CD8-positive, alpha-beta memory T cell (primary cell): Measurements from ENCODE around the gene TCF20. TPM values are rescaled to one million over a fixed set of nuclear protein-coding genes. Genes with fewer than 3 reads are reported as not detected.

Source experiments
- CTCF ChIA-PET: fragments of 350-600 bp; sonication (Branson Sonifier 250); formaldehyde crosslinking; loops from one replicate; lab custom pipeline; 2021; ENCODE audit warnings: antibody characterized with exemption; lab: Charles Lee
- POLR2A ChIA-PET: fragments of 350-600 bp; sonication (Branson Sonifier 250); formaldehyde crosslinking; loops from one replicate; lab custom pipeline; 2021; ENCODE audit warnings: antibody characterized with exemption; lab: Charles Lee
- DNase-seq, 5 donors: peaks; one replicate each; pipeline versions ENCODE4 v3.0.0 to v3.0.0-alpha.2; 2020 to 2022; ENCODE audit warnings: mixed read lengths in 1 of 5
- H3K27ac ChIP-seq: one replicate; pipeline ENCODE4 v1.7.0; 2013; ENCODE audit warnings: low read depth, mild to moderate bottlenecking, low read length, moderate library complexity
- H3K27me3 ChIP-seq: 2 replicates; pipeline ENCODE4 v1.7.0; 2013; ENCODE audit warnings: low read length, mild to moderate bottlenecking; ENCODE audit not compliant: insufficient read depth, poor library complexity, severe bottlenecking
- H3K36me3 ChIP-seq: 2 replicates; pipeline ENCODE4 v1.7.0; 2013; ENCODE audit warnings: mild to moderate bottlenecking, low read length, moderate library complexity; ENCODE audit not compliant: insufficient read depth
- H3K4me1 ChIP-seq: 2 replicates; pipeline ENCODE4 v1.7.0; 2013; ENCODE audit warnings: mild to moderate bottlenecking, low read length, moderate library complexity; ENCODE audit not compliant: insufficient read depth
- H3K4me3 ChIP-seq: 2 replicates; pipeline ENCODE4 v1.7.0; 2013; ENCODE audit warnings: mild to moderate bottlenecking, low read length
- H3K9me3 ChIP-seq: 2 replicates; pipeline ENCODE4 v1.7.0; 2013; ENCODE audit warnings: mild to moderate bottlenecking, low read length
- H3K27ac Mint-ChIP-seq, 8 donors: one replicate each; pipeline ENCODE4 v1.8.0; 2020 to 2021; ENCODE audit warnings: mixed read lengths in 8 of 8, mild to moderate bottlenecking in 6 of 8, inconsistent platforms in 3 of 8, moderate library complexity in 3 of 8
- H3K27me3 Mint-ChIP-seq, 2 donors: one replicate each; pipeline ENCODE4 v1.8.0; 2020 to 2021; ENCODE audit warnings: mixed read lengths in 2 of 2, mild to moderate bottlenecking in 1 of 2, moderate library complexity in 1 of 2
- H3K36me3 Mint-ChIP-seq, 3 donors: one replicate each; pipeline ENCODE4 v1.8.0; 2020 to 2021; ENCODE audit warnings: mixed read lengths in 3 of 3, inconsistent platforms in 1 of 3, mild to moderate bottlenecking in 1 of 3
- H3K4me1 Mint-ChIP-seq, 3 donors: one replicate each; pipeline ENCODE4 v1.8.0; 2020 to 2021; ENCODE audit warnings: mixed read lengths in 3 of 3, inconsistent platforms in 1 of 3, mild to moderate bottlenecking in 1 of 3
- H3K4me3 Mint-ChIP-seq, 7 donors: one replicate each; pipeline ENCODE4 v1.8.0; 2020 to 2021; ENCODE audit warnings: mixed read lengths in 7 of 7, mild to moderate bottlenecking in 6 of 7, moderate library complexity in 4 of 7, inconsistent platforms in 2 of 7
- H3K9me3 Mint-ChIP-seq, 5 donors: one replicate each; pipeline ENCODE4 v1.8.0; 2020 to 2022; ENCODE audit warnings: mixed read lengths in 5 of 5, mild to moderate bottlenecking in 3 of 5, moderate library complexity in 2 of 5, inconsistent platforms in 1 of 5
- polyA plus RNA-seq: library from polyadenylated mRNA; unstranded; fragments of 300-500 nt; fragmentation: Illumina TruSeq; gene quantifications from one replicate; pipeline ENCODE4 v1.2.3, GENCODE V29; 2021
- total RNA-seq, 2 experiments: library from RNA; stranded (reverse); gene quantifications; one replicate each; pipeline ENCODE4 v1.2.3, GENCODE V29; 2021

TCF20 gene
- total and polyA plus RNA-seq, 3 experiments from 2014 or later: 3.3 to 68.2 (median 64.0) TPM

DNA sequence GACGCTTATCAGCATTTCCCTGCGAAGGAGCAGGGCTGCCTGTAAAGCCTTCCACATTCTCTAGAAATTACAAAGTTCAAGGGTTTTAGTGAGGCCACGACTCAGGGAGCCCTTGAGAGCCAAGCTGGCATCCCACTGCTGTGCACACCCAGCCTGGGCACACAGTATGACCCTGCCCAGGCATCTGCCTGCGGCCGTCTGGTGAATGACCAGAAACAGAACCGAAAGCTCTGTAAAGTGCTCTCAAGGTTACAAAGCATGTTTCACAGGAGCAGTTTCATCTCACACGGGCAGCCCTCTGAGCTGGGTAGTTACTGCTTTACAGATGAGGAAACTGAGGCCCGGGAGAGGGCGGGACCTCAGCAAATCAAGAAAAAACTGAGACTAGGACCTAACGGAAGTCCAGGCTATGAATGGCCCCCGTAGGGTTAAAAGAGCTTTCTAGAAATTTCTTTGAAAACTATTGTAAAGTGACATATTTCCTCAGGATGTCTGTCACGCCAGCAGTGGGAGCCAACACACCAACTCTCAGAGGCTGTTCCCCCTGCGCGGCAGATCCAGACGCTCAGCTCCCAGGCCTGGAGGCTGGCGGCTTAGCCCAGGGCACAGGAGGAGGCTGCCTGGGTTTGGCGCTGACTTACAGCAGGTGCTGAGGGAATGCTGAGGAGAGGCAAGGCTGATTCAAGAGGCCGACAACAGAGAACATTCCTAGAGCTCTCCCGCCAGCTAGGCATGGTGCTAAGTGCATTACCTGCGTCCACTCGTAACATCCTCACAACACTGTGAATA lies 7.7 kb upstream of the TCF20 start:
- POLR2A ChIA-PET: interaction anchor here (0.6 kb wide), 1 partner anchor 86 kb away, joined by 5 read pairs; no protein-coding TSS in a partner anchor
- CTCF ChIA-PET: interaction anchor here (0.8 kb wide), 1 partner anchor 104 kb away, joined by 3 read pairs; no protein-coding TSS in a partner anchor
- no peak for DNase-seq

DNA sequence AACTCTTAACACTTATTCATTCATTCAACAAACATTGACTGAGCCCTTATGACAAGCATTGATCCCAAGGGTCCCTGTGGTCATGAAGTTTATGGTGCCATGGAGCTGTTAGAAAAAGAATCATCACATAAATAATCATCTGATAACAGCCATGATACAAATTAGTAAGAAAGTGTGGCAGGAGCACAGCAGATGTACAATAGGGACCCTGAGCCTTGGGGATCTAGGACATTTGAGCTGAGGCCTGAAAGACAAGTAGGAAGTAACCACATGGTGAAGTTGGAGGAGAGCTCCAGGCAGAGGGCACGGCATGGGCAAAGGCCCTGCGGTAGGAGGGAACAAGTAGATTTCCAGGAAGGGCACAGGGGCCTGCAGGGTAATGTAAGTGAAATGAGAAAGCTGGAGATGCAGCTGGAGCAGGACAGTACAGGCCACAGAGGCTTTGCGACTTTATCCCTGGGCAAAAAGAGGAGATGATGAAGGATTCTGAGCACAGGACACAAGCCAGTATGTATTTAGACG lies 6.8 kb upstream of the TCF20 start:
- Mint-ChIP-seq H3K36me3 (peaks cover 0 to 2% (median 0%) of the 10 kb centered on the region in 3 donors), H3K27ac (peak overlapping the region in 2 of 8 donors; percentile 56 to 62), H3K9me3 (no peaks in the 10 kb centered on the region), H3K4me1 (peaks cover 0 to 5% (median 0%) of the 10 kb centered on the region in 3 donors), H3K4me3 (peak overlapping the region in 1 of 7 donors; percentile 40), H3K27me3 (peaks cover 7 to 10% of the 10 kb centered on the region in 2 donors)
- Histone ChIP-seq H3K9me3 (no peaks in the 10 kb centered on the region), H3K27me3 (no peaks in the 10 kb centered on the region), H3K4me1 (no peaks in the 10 kb centered on the region), H3K36me3 (no peaks in the 10 kb centered on the region), H3K4me3 (no peak overlapping the region), H3K27ac (no peak overlapping the region)
- CTCF ChIA-PET: interaction anchor here (0.8 kb wide), 1 partner anchor 104 kb away, joined by 3 read pairs; no protein-coding TSS in a partner anchor
- POLR2A ChIA-PET: no interaction called here
- no peak for DNase-seq

More for the DNA sequence above, 7.7 kb upstream of the TCF20 start:
- Mint-ChIP-seq H3K27me3 (peaks cover 9 to 14% of the 10 kb centered on the region in 2 donors), H3K4me3 (no peak overlapping the region), H3K4me1 (peaks cover 2 to 9% (median 4%) of the 10 kb centered on the region in 3 donors), H3K36me3 (peaks cover 0 to 2% (median 0%) of the 10 kb centered on the region in 3 donors), H3K9me3 (no peaks in the 10 kb centered on the region), H3K27ac (peak overlapping the region in 2 of 8 donors; percentile 38 to 55)
- H3K27ac ChIP-seq: no peak overlapping the region
- H3K9me3 ChIP-seq: no peaks in the 10 kb centered on the region
- H3K4me1 ChIP-seq: peaks cover 3% of the 10 kb centered on the region
- H3K36me3 ChIP-seq: no peaks in the 10 kb centered on the region
- peaks cover 4% of the 10 kb centered on the region for H3K27me3 ChIP-seq
- no peak overlapping the region for H3K4me3 ChIP-seq

DNA sequence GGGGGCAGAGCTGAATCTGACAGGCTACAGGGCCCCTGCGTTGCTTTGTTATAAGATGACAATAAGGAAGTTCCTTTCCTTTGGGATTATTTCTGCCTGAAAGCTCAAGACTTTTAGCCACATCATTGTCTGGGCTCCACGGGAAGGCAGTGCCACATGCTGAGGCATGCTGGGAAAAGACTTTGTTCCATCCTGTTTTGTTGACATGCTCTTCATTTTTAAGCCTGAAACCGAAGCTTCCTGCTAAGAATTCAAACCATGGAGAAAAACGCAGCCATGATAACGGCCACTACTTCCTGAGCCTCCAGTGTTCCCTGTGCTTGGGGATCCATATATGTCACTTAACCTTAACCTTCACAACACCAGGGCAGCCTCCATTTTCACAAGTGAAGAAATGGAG lies 5.5 kb upstream of the TCF20 start:
- Mint-ChIP-seq H3K27ac (no peak overlapping the region), H3K4me3 (no peak overlapping the region), H3K9me3 (no peaks in the 10 kb centered on the region), H3K36me3 (peaks cover 0 to 2% (median 0%) of the 10 kb centered on the region in 3 donors), H3K4me1 (peaks cover 0 to 3% (median 2%) of the 10 kb centered on the region in 3 donors), H3K27me3 (peaks cover 0 to 4% of the 10 kb centered on the region in 2 donors)
- ChIA-PET POLR2A (no interaction called here), CTCF (interaction anchor here (1.2 kb wide), 1 partner anchor 21 kb away, joined by 3 read pairs; no protein-coding TSS in a partner anchor)
- no peak overlapping the region for H3K27ac ChIP-seq
- no peak for DNase-seq
- H3K36me3 ChIP-seq: no peaks in the 10 kb centered on the region
- H3K27me3 ChIP-seq: no peaks in the 10 kb centered on the region
- no peak overlapping the region for H3K4me3 ChIP-seq
- peaks cover 4% of the 10 kb centered on the region for H3K4me1 ChIP-seq
- no peaks in the 10 kb centered on the region for H3K9me3 ChIP-seq

DNA sequence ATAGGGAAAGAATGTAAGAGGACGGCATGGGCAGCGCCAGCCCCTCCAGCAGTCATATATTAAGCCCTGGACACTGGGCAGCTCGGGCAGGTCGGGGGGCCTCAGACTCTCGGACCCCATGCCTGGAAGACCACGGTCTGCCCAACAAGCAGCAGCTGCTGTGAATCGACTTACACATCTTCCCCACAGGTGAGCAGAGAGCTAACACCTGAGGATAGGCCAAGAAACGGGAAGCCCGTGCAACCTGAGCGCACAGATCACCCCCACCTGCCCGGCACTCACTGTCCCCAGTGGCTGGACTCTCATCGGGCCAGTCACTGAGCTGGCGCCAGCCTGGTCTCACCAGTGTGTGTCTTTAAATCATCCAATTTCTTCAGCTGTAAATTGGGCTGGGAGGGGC lies 4.7 kb upstream of the TCF20 start:
- peaks cover 7% of the 10 kb centered on the region for H3K4me1 ChIP-seq

DNA sequence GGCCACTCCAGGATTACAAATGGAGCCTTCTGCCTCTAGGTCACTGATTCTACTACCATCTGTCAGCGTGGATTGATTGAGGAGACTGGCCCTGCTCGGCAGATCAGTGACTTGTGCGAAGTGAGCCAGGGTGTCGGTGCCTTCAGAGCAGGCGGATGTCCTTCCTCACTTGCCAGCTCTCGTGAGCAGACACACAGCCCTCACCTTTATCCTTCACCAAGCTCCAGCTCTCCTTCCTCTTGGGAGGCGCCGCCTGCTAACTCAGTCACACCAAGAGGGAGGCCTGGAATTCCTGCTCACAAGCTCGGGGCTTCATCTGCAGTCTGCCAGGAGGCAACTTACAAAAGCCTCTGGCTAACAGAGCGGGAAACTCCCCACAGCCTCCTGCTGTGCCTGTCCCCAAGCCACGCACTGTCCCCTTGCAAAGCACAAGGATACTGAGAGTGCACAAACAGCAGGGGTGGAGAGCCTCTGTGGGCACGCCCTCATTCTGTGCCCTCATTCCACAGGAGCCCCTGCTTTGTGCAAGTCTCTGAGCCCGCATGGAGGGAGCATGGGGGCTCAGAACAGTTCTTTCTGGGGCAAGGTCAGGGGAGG lies 3.5 kb upstream of the TCF20 start:
- Histone ChIP-seq H3K9me3 (no peaks in the 10 kb centered on the region), H3K27ac (no peak overlapping the region), H3K27me3 (no peaks in the 10 kb centered on the region), H3K4me3 (no peak overlapping the region), H3K36me3 (no peaks in the 10 kb centered on the region), H3K4me1 (peaks cover 10% of the 10 kb centered on the region)
- CTCF ChIA-PET: no interaction called here
- POLR2A ChIA-PET: no interaction called here
- no peaks in the 10 kb centered on the region for H3K9me3 Mint-ChIP-seq
- DNase-seq: no peak
- H3K27me3 Mint-ChIP-seq: peaks cover 0 to 5% of the 10 kb centered on the region in 2 donors
- peaks cover 0 to 5% (median 2%) of the 10 kb centered on the region in 3 donors for H3K36me3 Mint-ChIP-seq
- peak overlapping the region in 4 of 7 donors; percentile 26 to 86 (median 50) for H3K4me3 Mint-ChIP-seq
- peaks cover 6 to 9% (median 6%) of the 10 kb centered on the region in 3 donors for H3K4me1 Mint-ChIP-seq
- H3K27ac Mint-ChIP-seq: peak overlapping the region in 2 of 8 donors; percentile 15 to 61

More for the DNA sequence above, 4.7 kb upstream of the TCF20 start:
- H3K36me3 Mint-ChIP-seq: peaks cover 0 to 2% (median 0%) of the 10 kb centered on the region in 3 donors
- H3K4me3 ChIP-seq: no peak overlapping the region
- no peaks in the 10 kb centered on the region for H3K9me3 Mint-ChIP-seq
- no peak for DNase-seq
- peaks cover 0 to 4% of the 10 kb centered on the region in 2 donors for H3K27me3 Mint-ChIP-seq
- H3K27ac ChIP-seq: no peak overlapping the region
- ChIA-PET POLR2A (no interaction called here), CTCF (no interaction called here)
- peaks cover 0 to 3% (median 2%) of the 10 kb centered on the region in 3 donors for H3K4me1 Mint-ChIP-seq
- no peak overlapping the region for H3K27ac Mint-ChIP-seq
- no peak overlapping the region for H3K4me3 Mint-ChIP-seq
- H3K27me3 ChIP-seq: no peaks in the 10 kb centered on the region
- H3K9me3 ChIP-seq: no peaks in the 10 kb centered on the region
- no peaks in the 10 kb centered on the region for H3K36me3 ChIP-seq

DNA sequence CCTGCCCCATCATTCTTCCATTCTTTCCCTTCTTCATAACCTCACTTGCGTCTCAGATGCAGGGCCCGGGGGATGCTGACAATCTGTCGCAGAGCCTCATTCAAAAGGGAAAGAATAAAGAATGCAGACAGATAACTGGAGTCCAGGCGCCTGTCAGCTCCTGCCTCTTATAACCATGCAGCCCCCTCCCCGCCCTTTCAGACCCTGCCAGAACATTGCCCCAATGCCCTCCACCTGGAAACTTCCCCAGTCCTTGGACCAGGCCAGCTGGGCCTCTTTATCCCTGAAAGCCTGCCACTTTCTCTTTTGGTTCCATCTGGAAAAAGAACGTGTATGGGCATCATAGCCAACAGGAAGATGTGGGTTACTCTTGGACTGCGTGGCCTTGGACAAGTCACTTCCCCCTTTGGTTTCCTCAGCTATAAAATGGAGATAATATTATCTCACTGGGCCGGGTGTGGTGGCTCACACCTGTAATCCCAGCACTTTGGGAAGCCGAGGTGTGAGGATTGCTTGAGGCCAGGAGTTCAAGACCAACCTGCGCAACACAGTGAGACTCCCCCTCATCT lies 2.1 kb upstream of the TCF20 start:
- POLR2A ChIA-PET: interaction anchor here (0.7 kb wide), 1 partner anchor 621 kb away, joined by 6 read pairs; no protein-coding TSS in a partner anchor
- no peak overlapping the region for H3K4me3 ChIP-seq
- H3K9me3 ChIP-seq: no peaks in the 10 kb centered on the region
- no peak for DNase-seq
- CTCF ChIA-PET: interaction anchor here (0.6 kb wide), 1 partner anchor 223 kb away, joined by 3 read pairs; no protein-coding TSS in a partner anchor
- Mint-ChIP-seq H3K36me3 (peaks cover 0 to 10% (median 2%) of the 10 kb centered on the region in 3 donors), H3K4me3 (peak overlapping the region in 5 of 7 donors; percentile 57 to 83 (median 73)), H3K27me3 (peaks cover 0 to 7% of the 10 kb centered on the region in 2 donors), H3K4me1 (peaks cover 19 to 23% (median 20%) of the 10 kb centered on the region in 3 donors), H3K27ac (peak overlapping the region in 1 of 8 donors; percentile 86), H3K9me3 (no peaks in the 10 kb centered on the region)
- no peak overlapping the region for H3K27ac ChIP-seq
- H3K27me3 ChIP-seq: no peaks in the 10 kb centered on the region
- peaks cover 20% of the 10 kb centered on the region for H3K4me1 ChIP-seq
- no peaks in the 10 kb centered on the region for H3K36me3 ChIP-seq

DNA sequence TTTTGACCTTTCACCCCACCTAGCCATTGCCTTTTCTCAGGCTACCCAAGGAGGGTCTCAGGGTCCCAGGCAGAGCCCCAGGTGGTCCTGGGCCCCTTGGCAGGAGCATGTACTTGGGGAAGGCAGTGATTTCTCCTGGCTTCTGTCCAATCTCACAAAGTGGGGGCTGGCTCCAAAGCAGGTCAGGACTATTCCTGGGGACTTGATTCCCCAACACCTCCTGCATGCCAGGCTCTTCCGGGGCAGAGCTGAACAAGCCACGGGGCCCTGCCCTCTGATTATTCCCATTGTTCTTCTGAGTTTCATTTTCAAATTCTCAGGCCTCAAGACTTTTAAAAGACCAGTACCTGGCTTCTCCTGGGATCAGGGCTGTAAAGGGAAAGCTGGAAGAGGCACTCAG lies 1.5 kb upstream of the TCF20 start:
- Mint-ChIP-seq H3K27ac (peak overlapping the region in 2 of 8 donors; percentile 42 to 86), H3K4me1 (peaks cover 24 to 29% (median 24%) of the 10 kb centered on the region in 3 donors), H3K9me3 (no peaks in the 10 kb centered on the region), H3K36me3 (peaks cover 0 to 10% (median 0%) of the 10 kb centered on the region in 3 donors), H3K4me3 (peak overlapping the region; percentile 65 to 93 (median 81)), H3K27me3 (peaks cover 0 to 5% of the 10 kb centered on the region in 2 donors)
- CTCF ChIA-PET: no interaction called here
- no peak overlapping the region for H3K4me3 ChIP-seq
- no peaks in the 10 kb centered on the region for H3K36me3 ChIP-seq
- POLR2A ChIA-PET: no interaction called here
- no peak for DNase-seq
- no peaks in the 10 kb centered on the region for H3K27me3 ChIP-seq
- H3K4me1 ChIP-seq: peaks cover 20% of the 10 kb centered on the region
- H3K27ac ChIP-seq: no peak overlapping the region
- H3K9me3 ChIP-seq: no peaks in the 10 kb centered on the region
